H9 (cell line): ENCODE data around the gene CES1. TPM values are rescaled to one million over a fixed set of nuclear protein-coding genes. Genes with fewer than 3 reads are reported as not detected.
A peak's percentile ranks its signal among the peaks of the same experiment; 100 is the strongest.
"Not testable (repeated sequence)": the region's sequence is repeated elsewhere in the genome, so short reads cannot be mapped to it uniquely, and the experiment has no call there.

Experiments
- DNase-seq: peaks from one replicate; pipeline ENCODE4 v3.0.0-alpha.2; 2017
- H2AFZ ChIP-seq: one replicate; pipeline ENCODE4 v1.6.1; 2013; ENCODE audit warnings: mild to moderate bottlenecking, low read length, control low read depth, moderate library complexity
- H2AK5ac ChIP-seq: 2 replicates; pipeline ENCODE4 v1.6.1; 2013; ENCODE audit warnings: low read length, control low read depth, mixed read lengths; ENCODE audit not compliant: insufficient read length
- H2BK120ac ChIP-seq: one replicate; pipeline ENCODE4 v1.6.1; 2013; ENCODE audit warnings: low read depth, mild to moderate bottlenecking, low read length, control low read depth, inconsistent platforms; ENCODE audit not compliant: poor library complexity, severe bottlenecking
- H2BK12ac ChIP-seq: 2 replicates; pipeline ENCODE4 v1.6.1; 2013; ENCODE audit warnings: low read length, control low read depth, mixed read lengths, low read depth; ENCODE audit not compliant: insufficient read length
- H2BK15ac ChIP-seq: 2 replicates; pipeline ENCODE4 v1.6.1; 2013; ENCODE audit warnings: low read depth, low read length, control low read depth
- H2BK20ac ChIP-seq: one replicate; pipeline ENCODE4 v1.6.1; 2013; ENCODE audit warnings: low read depth, mild to moderate bottlenecking, low read length, control low read depth, inconsistent platforms; ENCODE audit not compliant: poor library complexity, severe bottlenecking
- H2BK5ac ChIP-seq: 2 replicates; pipeline ENCODE4 v1.6.1; 2013; ENCODE audit warnings: low read length, control low read depth, mixed read lengths; ENCODE audit not compliant: insufficient read length
- H3K14ac ChIP-seq: 2 replicates; pipeline ENCODE4 v1.6.1; 2013; ENCODE audit warnings: low read length, control low read depth; ENCODE audit not compliant: insufficient read depth
- H3K18ac ChIP-seq: 2 replicates; pipeline ENCODE4 v1.6.1; 2013; ENCODE audit warnings: low read depth, mild to moderate bottlenecking, mixed read lengths, low read length, control low read depth; ENCODE audit not compliant: insufficient read length
- H3K23ac ChIP-seq: 2 replicates; pipeline ENCODE4 v1.6.1; 2013; ENCODE audit warnings: low read length, control low read depth, mixed read lengths, low read depth; ENCODE audit not compliant: insufficient read length
- H3K23me2 ChIP-seq: 2 replicates; pipeline ENCODE4 v1.6.1; 2013; ENCODE audit warnings: low read depth, mild to moderate bottlenecking, mixed read lengths, low read length, control low read depth; ENCODE audit not compliant: insufficient read length, poor library complexity, severe bottlenecking
- H3K27ac ChIP-seq: 2 replicates; pipeline ENCODE4 v1.5.1; 2013; ENCODE audit warnings: low read length, control low read depth, mixed read lengths, low read depth; ENCODE audit not compliant: insufficient read length
- H3K27me3 ChIP-seq: 2 replicates; pipeline ENCODE4 v1.6.1; 2013; ENCODE audit warnings: low read length, control low read depth, inconsistent platforms; ENCODE audit not compliant: insufficient read depth
- H3K4ac ChIP-seq: 2 replicates; pipeline ENCODE4 v1.6.1; 2013; ENCODE audit warnings: low read depth, mild to moderate bottlenecking, control low read depth, inconsistent platforms, low read length, moderate library complexity
- H3K4me1 ChIP-seq: 2 replicates; pipeline ENCODE4 v1.6.1; 2013; ENCODE audit warnings: low read length, control low read depth, inconsistent platforms; ENCODE audit not compliant: insufficient read depth
- H3K4me2 ChIP-seq: 2 replicates; pipeline ENCODE4 v1.6.1; 2013; ENCODE audit warnings: low read length, control low read depth, mixed read lengths; ENCODE audit not compliant: insufficient read length, insufficient read depth
- H3K56ac ChIP-seq: 2 replicates; pipeline ENCODE4 v1.6.1; 2013; ENCODE audit warnings: low read depth, mild to moderate bottlenecking, mixed read lengths, low read length, control low read depth; ENCODE audit not compliant: insufficient read length
- H3K79me1 ChIP-seq: 2 replicates; pipeline ENCODE4 v1.6.1; 2013; ENCODE audit warnings: low read depth, mild to moderate bottlenecking, moderate library complexity, low read length, control low read depth, inconsistent platforms; ENCODE audit not compliant: insufficient read depth, poor library complexity, severe bottlenecking
- H3K79me2 ChIP-seq: 2 replicates; pipeline ENCODE4 v1.6.1; 2013; ENCODE audit warnings: low read length, control low read depth, inconsistent platforms; ENCODE audit not compliant: insufficient read depth
- H3K9ac ChIP-seq: 2 replicates; pipeline ENCODE4 v1.6.1; 2013; ENCODE audit warnings: low read length, control low read depth, mixed read lengths; ENCODE audit not compliant: insufficient read length; ENCODE audit errors: extremely low read depth
- H3K9me3 ChIP-seq: one replicate; pipeline ENCODE4 v1.6.1; 2013; ENCODE audit warnings: low read depth, low read length, inconsistent platforms; ENCODE audit not compliant: control insufficient read depth
- H3T11ph ChIP-seq: one replicate; pipeline ENCODE4 v1.6.1; 2013; ENCODE audit warnings: mild to moderate bottlenecking, low read length, control low read depth, inconsistent platforms
- H4K20me1 ChIP-seq: one replicate; pipeline ENCODE4 v1.6.1; 2013; ENCODE audit not compliant: control insufficient read depth, insufficient read length, insufficient read depth
- H4K5ac ChIP-seq: 2 replicates; pipeline ENCODE4 v1.6.1; 2013; ENCODE audit warnings: low read depth, mild to moderate bottlenecking, mixed read lengths, low read length, control low read depth; ENCODE audit not compliant: insufficient read length
- H4K8ac ChIP-seq: replicated peaks from 2 replicates; pipeline ENCODE4 v1.6.1; 2013; ENCODE audit warnings: low read length, control low read depth, mixed read lengths, low read depth; ENCODE audit not compliant: insufficient read length
- H4K91ac ChIP-seq: 2 replicates; pipeline ENCODE4 v1.6.1; 2013; ENCODE audit warnings: low read depth, mild to moderate bottlenecking, moderate library complexity, mixed read lengths, low read length, control low read depth; ENCODE audit not compliant: insufficient read length
- H3K27ac Mint-ChIP-seq, 3 experiments: 2 replicates in 2 of 3; 3 replicates in 1 of 3; pipeline ENCODE4 v1.8.0; 2020 to 2021; ENCODE audit warnings: mixed read lengths in 3 of 3, mild to moderate bottlenecking in 1 of 3, moderate library complexity in 1 of 3
- H3K27me3 Mint-ChIP-seq: 2 replicates; pipeline ENCODE4 v1.8.0; 2021; ENCODE audit warnings: low read depth, mild to moderate bottlenecking, moderate library complexity, mixed read lengths
- H3K36me3 Mint-ChIP-seq, 3 experiments: 2 replicates in 2 of 3; 3 replicates in 1 of 3; pipeline ENCODE4 v1.8.0; 2020 to 2021; ENCODE audit warnings: low read depth in 3 of 3, mixed read lengths in 3 of 3; ENCODE audit not compliant: insufficient read depth in 1 of 3
- H3K4me1 Mint-ChIP-seq, 2 experiments: 2 replicates each; pipeline ENCODE4 v1.8.0; 2020; ENCODE audit warnings: mixed read lengths in 2 of 2
- H3K4me3 Mint-ChIP-seq, 2 experiments: 2 replicates in 1 of 2; 3 replicates in 1 of 2; pipeline ENCODE4 v1.8.0; 2020 to 2021; ENCODE audit warnings: mild to moderate bottlenecking in 2 of 2, mixed read lengths in 2 of 2, moderate library complexity in 1 of 2
- H3K9me3 Mint-ChIP-seq, 2 experiments: 2 replicates in 1 of 2; 3 replicates in 1 of 2; pipeline ENCODE4 v1.8.0; 2020; ENCODE audit warnings: mild to moderate bottlenecking in 2 of 2, mixed read lengths in 2 of 2, moderate library complexity in 1 of 2
- CTCF ChIP-seq: fragments of 200-600 bp; sonication (generic); conservative IDR thresholded peaks from 3 replicates; pipeline ENCODE4 v1.8.0; 2021; ENCODE audit warnings: antibody characterized with exemption, mild to moderate bottlenecking
- WGBS: extraction: QIAGEN DNeasy Blood & Tissue Kit; methylation state at CpG from one replicate; pipeline ENCODE4 v1.1.7; 2013; ENCODE audit warnings: missing lambda C conversion rate, low lambda C conversion rate, mixed read lengths; ENCODE audit not compliant: insufficient read length; ENCODE audit errors: extremely low coverage; 5-methylcytosine and 5-hydroxymethylcytosine counted together
- total RNA-seq: library from RNA; stranded (reverse); gene quantifications from 2 replicates; pipeline ENCODE4 v1.2.1, GENCODE V29; 2021

The CES1 gene
- total RNA-seq, 1 experiment from 2014 or later: not detected

GRCh38 chr16:55754056-55754455, 78.8 kb downstream of the CES1 start:
- Histone ChIP-seq H3K27me3 (no peaks in the 10 kb centered on the region; the same call in 1 of the 2 replicates), H2BK15ac (no peak overlapping the region), H3K9ac (no peak overlapping the region), H3K27ac (no peak overlapping the region), H2BK20ac (no peak overlapping the region), H3K4me2 (no peak overlapping the region), H4K20me1 (no peaks in the 10 kb centered on the region), H3K9me3 (no peaks in the 10 kb centered on the region), H2BK5ac (no peak overlapping the region), H4K8ac (no peak overlapping the region), H2AK5ac (no peak overlapping the region), H3K18ac (no peak overlapping the region), H2BK120ac (no peak overlapping the region), H3K23ac (no peak overlapping the region), H3K4me1 (no peaks in the 10 kb centered on the region), H3K79me2 (no peaks in the 10 kb centered on the region), H3K56ac (no peak overlapping the region), H4K5ac (no peak overlapping the region), H4K91ac (no peak overlapping the region), H2BK12ac (no peak overlapping the region), H3K79me1 (no peaks in the 10 kb centered on the region), H2AFZ (no peak overlapping the region), H3K23me2 (no peaks in the 10 kb centered on the region), H3T11ph (no peak overlapping the region), H3K4ac (no peak overlapping the region), H3K14ac (no peak overlapping the region)
- H3K4me3 Mint-ChIP-seq: no peak overlapping the region
- no peaks in the 10 kb centered on the region for H3K4me1 Mint-ChIP-seq
- peaks cover 19 to 25% (median 23%) of the 10 kb centered on the region in 3 experiments for H3K36me3 Mint-ChIP-seq
- peaks cover 22 to 30% of the 10 kb centered on the region in 2 experiments for H3K9me3 Mint-ChIP-seq
- H3K27me3 Mint-ChIP-seq: peaks cover 30% of the 10 kb centered on the region
- TF ChIP-seq CTCF: no peak
- H3K27ac Mint-ChIP-seq: no peak overlapping the region
- no peak for DNase-seq

- H3K4me3 Mint-ChIP-seq, DNase-seq, H2BK20ac ChIP-seq, H2BK120ac ChIP-seq, H2BK15ac ChIP-seq, H3K14ac ChIP-seq, H3K4me1 ChIP-seq, H3K56ac ChIP-seq, H3K9me3 ChIP-seq, H3T11ph ChIP-seq, H2AK5ac ChIP-seq, H4K8ac ChIP-seq, H4K5ac ChIP-seq, H3K18ac ChIP-seq, H3K9ac ChIP-seq, H3K4me1 Mint-ChIP-seq, H3K27me3 ChIP-seq, H2BK12ac ChIP-seq, H3K23ac ChIP-seq, H2AFZ ChIP-seq, H3K79me2 ChIP-seq, H4K20me1 ChIP-seq, H3K4ac ChIP-seq, H4K91ac ChIP-seq, H3K4me2 ChIP-seq, H3K79me1 ChIP-seq, H3K23me2 ChIP-seq, H2BK5ac ChIP-seq: not testable (repeated sequence)
- peak overlapping the region; percentile 84 for H3K27ac ChIP-seq
- Mint-ChIP-seq H3K27ac (peak overlapping the region; percentile 57 to 92 (median 70); a peak in 6 of 7 replicates), H3K9me3 (peaks cover 22 to 30% of the 10 kb centered on the region in 2 experiments), H3K36me3 (peaks cover 19 to 25% (median 23%) of the 10 kb centered on the region in 3 experiments), H3K27me3 (peaks cover 22% of the 10 kb centered on the region)
- WGBS: no CpG with 5 or more reads among the region's 4 CpGs
These were observed 79.7 kb downstream of the CES1 start for GRCh38 chr16:55753145-55753631.
